ENCODE measurements around the gene LRP1.

GRCh38 chr12:57089271-57090245, 38.7 kb upstream of the LRP1 start:
- no peak for TF ChIP-seq TARDBP (IDR thresholded peaks at IDR 0.05)
- no peak for TF ChIP-seq FOXK2 (IDR thresholded peaks at IDR 0.05)
- no peak for TF ChIP-seq SP1 (IDR thresholded peaks at IDR 0.05)
- TF ChIP-seq BHLHE40 (IDR thresholded peaks at IDR 0.05; ENCODE audit: borderline replicate concordance), result no peak
- TF ChIP-seq ARNT (IDR thresholded peaks at IDR 0.05), result no peak
- TF ChIP-seq, protein P1, sequence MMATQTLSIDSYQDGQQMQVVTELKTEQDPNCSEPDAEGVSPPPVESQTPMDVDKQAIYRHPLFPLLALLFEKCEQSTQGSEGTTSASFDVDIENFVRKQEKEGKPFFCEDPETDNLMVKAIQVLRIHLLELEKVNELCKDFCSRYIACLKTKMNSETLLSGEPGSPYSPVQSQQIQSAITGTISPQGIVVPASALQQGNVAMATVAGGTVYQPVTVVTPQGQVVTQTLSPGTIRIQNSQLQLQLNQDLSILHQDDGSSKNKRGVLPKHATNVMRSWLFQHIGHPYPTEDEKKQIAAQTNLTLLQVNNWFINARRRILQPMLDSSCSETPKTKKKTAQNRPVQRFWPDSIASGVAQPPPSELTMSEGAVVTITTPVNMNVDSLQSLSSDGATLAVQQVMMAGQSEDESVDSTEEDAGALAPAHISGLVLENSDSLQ (IDR thresholded peaks at IDR 0.05), result no peak
- no peak for TF ChIP-seq SUZ12 (IDR thresholded peaks at IDR 0.05)
- no peak for TF ChIP-seq HDGF (IDR thresholded peaks at IDR 0.05; ENCODE audit: borderline replicate concordance)
- no peak for TF ChIP-seq ELF4 (IDR thresholded peaks at IDR 0.05)
- TF ChIP-seq ZNF384 (IDR thresholded peaks at IDR 0.05), result no peak
- no peak for TF ChIP-seq FOXM1 (IDR thresholded peaks at IDR 0.05; ENCODE audit: borderline replicate concordance)
- no peak for TF ChIP-seq NFRKB (IDR thresholded peaks at IDR 0.05)
- TF ChIP-seq LEF1 (IDR thresholded peaks at IDR 0.05; ENCODE audit: borderline replicate concordance), result no peak
- no peak for TF ChIP-seq FOXA1 (IDR thresholded peaks at IDR 0.05)

All from HEK293T (cell line).